Measurements from ENCODE around the gene PSTPIP2.

- TF ChIP-seq, protein P1, sequence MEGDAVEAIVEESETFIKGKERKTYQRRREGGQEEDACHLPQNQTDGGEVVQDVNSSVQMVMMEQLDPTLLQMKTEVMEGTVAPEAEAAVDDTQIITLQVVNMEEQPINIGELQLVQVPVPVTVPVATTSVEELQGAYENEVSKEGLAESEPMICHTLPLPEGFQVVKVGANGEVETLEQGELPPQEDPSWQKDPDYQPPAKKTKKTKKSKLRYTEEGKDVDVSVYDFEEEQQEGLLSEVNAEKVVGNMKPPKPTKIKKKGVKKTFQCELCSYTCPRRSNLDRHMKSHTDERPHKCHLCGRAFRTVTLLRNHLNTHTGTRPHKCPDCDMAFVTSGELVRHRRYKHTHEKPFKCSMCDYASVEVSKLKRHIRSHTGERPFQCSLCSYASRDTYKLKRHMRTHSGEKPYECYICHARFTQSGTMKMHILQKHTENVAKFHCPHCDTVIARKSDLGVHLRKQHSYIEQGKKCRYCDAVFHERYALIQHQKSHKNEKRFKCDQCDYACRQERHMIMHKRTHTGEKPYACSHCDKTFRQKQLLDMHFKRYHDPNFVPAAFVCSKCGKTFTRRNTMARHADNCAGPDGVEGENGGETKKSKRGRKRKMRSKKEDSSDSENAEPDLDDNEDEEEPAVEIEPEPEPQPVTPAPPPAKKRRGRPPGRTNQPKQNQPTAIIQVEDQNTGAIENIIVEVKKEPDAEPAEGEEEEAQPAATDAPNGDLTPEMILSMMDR (IDR thresholded peaks at IDR 0.05) = no peak
- no peak for TF ChIP-seq POLR2A (IDR thresholded peaks at IDR 0.05)
These were observed 58.4 kb downstream of the PSTPIP2 start for GRCh38 chr18:46013484-46014189.

All from heart left ventricle (tissue), 13 donors.